Psoas muscle (tissue), 8 donors: ENCODE measurements around the gene STX11. TPM values are rescaled to one million over a fixed set of nuclear protein-coding genes. Genes with fewer than 3 reads are reported as not detected.

ENCODE experiments used
- ATAC-seq, 4 donors: fragments of 200-7000 bp; cut with Tn5 transposase; one replicate each; pipeline ENCODE4 v1.9.1; 2020; ENCODE audit warnings: moderate library complexity in 3 of 4, mild to moderate bottlenecking in 2 of 4
- DNase-seq, 2 donors: peaks; one replicate each; pipeline ENCODE4 v3.0.0-alpha.2; 2020
- H3K27ac ChIP-seq: fragments of 200-600 bp; one replicate; pipeline ENCODE4 v1.8.0; 2022
- H3K27me3 ChIP-seq, 3 donors: fragments of 200-600 bp in 1 of 3; one replicate each; pipeline versions ENCODE4 v1.6.1 to v1.8.0; 2013 to 2022; ENCODE audit warnings: low read length in 2 of 3, mild to moderate bottlenecking in 2 of 3, moderate library complexity in 1 of 3; ENCODE audit not compliant: insufficient read depth in 3 of 3
- H3K36me3 ChIP-seq, 2 donors: fragments of 200-600 bp in 1 of 2; one replicate each; pipeline versions ENCODE4 v1.6.1 to v1.8.0; 2013 to 2022; ENCODE audit warnings: low read depth in 1 of 2, mild to moderate bottlenecking in 1 of 2, moderate library complexity in 1 of 2; ENCODE audit not compliant: insufficient read depth in 1 of 2
- H3K4me1 ChIP-seq: fragments of 200-600 bp; one replicate; pipeline ENCODE4 v1.8.0; 2022
- H3K4me3 ChIP-seq: fragments of 200-600 bp; one replicate; pipeline ENCODE4 v1.8.0; 2022; ENCODE audit warnings: mild to moderate bottlenecking
- H3K9me3 ChIP-seq: fragments of 200-600 bp; one replicate; pipeline ENCODE4 v1.8.0; 2022
- CTCF ChIP-seq: fragments of 200-600 bp; IDR thresholded peaks from one replicate; pipeline ENCODE4 v1.8.0; 2022; ENCODE audit warnings: antibody characterized with exemption
- WGBS, 3 donors: extraction: QIAGEN DNeasy Blood & Tissue Kit; methylation state at CpG; one replicate each; pipeline versions ENCODE4 v1.1.6 to v1.1.7; 2013; 5-methylcytosine and 5-hydroxymethylcytosine counted together
- intact Hi-C, 2 donors: fragments of 100-400 bp; cut with DNase I; formaldehyde crosslinking; loops; one replicate each; pipeline versions ENCODE4 v1.11.0 to v1.14.2; 2022
- polyA plus RNA-seq, 3 donors: library from polyadenylated mRNA; stranded (reverse); fragments of 200-250 nt; gene quantifications; one replicate each; pipeline ENCODE4 v1.2.3, GENCODE V29; 2013
- total RNA-seq, 4 donors: library from RNA; stranded (reverse); fragmentation: NEBNext Ultra II Directional in 2 of 4; extraction: Animal tissue kit (Norgen Biotek cat#: 25700) in 2 of 4; gene quantifications; one replicate each; pipeline versions ENCODE4 v1.2.1 to v1.2.4, GENCODE V29; 2021 to 2023
- donor health status: healthy with polysubstance abuse.
- donor health status: DM: no; HTN: no; CAD: no; lungs with moderate emphysema.
- donor health status: Bipolar disorder and iron deficiency.
- donor health status: healthy.
- donor health status: DM: yes; HTN: yes; CAD: no.
- donor health status: DM: no; HTN: no; CAD: no.
- donor health status: DM: no; HTN: no; CAD: no.
- donor health status: DM: yes; HTN: yes; CAD: no.

Gene STX11
- total and polyA plus RNA-seq, 7 donors: 1.2 to 4.6 (median 1.4) TPM

DNA sequence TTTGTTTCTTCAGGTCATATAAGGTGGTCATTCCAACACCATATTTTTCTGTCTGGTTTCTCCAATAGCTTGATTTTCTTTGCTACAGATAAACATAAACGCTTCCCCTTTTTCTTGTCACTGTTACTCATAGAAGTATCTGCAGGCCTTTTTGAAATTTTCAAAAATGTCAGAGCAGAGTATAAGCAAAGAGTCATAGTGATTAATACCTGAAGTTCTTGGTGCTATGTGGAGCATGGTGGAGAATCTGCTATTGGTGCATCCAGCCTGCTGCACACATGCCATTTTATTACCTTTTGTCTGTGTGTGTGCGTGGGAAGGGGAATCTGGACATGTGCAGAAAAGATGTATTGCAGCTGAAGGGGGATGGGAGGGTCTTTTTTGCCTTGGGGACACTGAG is 19.7 kb downstream of the STX11 start:
- no peaks in the 10 kb centered on the region for H3K4me1 ChIP-seq
- H3K36me3 ChIP-seq: no peaks in the 10 kb centered on the region
- WGBS, 3 donors: 93 to 100% (median 98%) methylated on average over 2 of the region's 2 CpGs
- no peak overlapping the region for H3K4me3 ChIP-seq
- H3K27ac ChIP-seq: no peak overlapping the region
- no peak for DNase-seq
- no peaks in the 10 kb centered on the region for H3K27me3 ChIP-seq
- intact Hi-C loops: no loop called here
- no peaks in the 10 kb centered on the region for H3K9me3 ChIP-seq
- no peak for TF ChIP-seq CTCF
- no peak for ATAC-seq

DNA sequence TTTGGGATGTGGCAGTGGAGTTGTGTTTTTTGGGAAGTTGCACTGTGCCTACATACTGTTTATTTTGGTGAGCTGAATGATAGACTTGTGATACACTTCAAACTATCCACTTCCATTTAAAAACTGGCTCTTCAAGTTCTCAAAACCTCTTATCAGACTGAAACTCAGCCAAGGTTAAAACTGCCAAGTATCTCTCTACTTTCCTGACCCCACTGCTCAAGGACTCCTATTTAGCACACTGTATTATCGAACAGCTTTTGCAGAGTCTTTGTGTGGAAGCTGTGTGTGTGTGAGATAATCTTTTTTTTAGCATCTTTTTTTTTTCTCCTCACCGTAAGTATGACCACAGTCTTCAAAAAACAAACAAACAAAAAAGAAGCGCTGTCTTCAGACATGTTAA is 21.1 kb downstream of the STX11 start:
- Histone ChIP-seq H3K4me1 (no peaks in the 10 kb centered on the region), H3K36me3 (no peaks in the 10 kb centered on the region), H3K9me3 (no peaks in the 10 kb centered on the region), H3K27ac (no peak overlapping the region), H3K4me3 (no peak overlapping the region), H3K27me3 (no peaks in the 10 kb centered on the region)
- DNase-seq (no peak), ATAC-seq (no peak)
- WGBS, 3 donors: 86 to 91% (median 90%) methylated on average over 3 of the region's 3 CpGs
- intact Hi-C loops: no loop called here
- no peak for TF ChIP-seq CTCF

GRCh38 chr6:144174006-144174405 is 23.7 kb downstream of the STX11 start:
- intact Hi-C loops: no loop called here
- no peaks in the 10 kb centered on the region for H3K4me1 ChIP-seq
- H3K9me3 ChIP-seq: no peaks in the 10 kb centered on the region
- no peak for DNase-seq
- no peak for ATAC-seq
- H3K4me3 ChIP-seq: no peak overlapping the region
- 91 to 95% (median 93%) methylated on average over 5 of the region's 5 CpGs for WGBS, 3 donors
- H3K36me3 ChIP-seq: no peaks in the 10 kb centered on the region
- H3K27ac ChIP-seq: no peak overlapping the region
- H3K27me3 ChIP-seq: no peaks in the 10 kb centered on the region
- TF ChIP-seq CTCF: no peak

DNA sequence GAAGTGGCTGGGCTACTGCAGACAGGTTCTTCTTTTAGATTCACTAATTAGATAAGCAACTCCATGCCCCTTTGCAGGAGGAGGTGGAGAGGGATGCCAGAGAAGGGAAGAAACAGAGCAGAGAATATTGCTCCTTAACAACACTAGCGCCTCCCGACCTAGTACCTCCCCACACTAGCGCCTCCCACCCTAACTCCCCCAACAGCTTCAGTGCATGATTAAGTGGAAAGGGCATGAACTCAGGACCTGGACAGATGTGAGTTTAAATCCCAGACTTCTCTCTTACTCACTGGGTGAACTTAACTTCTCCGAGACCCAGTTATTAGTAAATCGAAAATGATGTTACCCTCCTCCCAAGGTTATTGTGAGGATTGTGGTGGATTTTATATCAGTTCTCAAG is 25.7 kb downstream of the STX11 start:
- WGBS, 3 donors: 64 to 72% (median 68%) methylated on average over 5 of the region's 5 CpGs
- intact Hi-C loops: no loop called here
- ATAC-seq (no peak), DNase-seq (no peak)
- no peaks in the 10 kb centered on the region for H3K4me1 ChIP-seq
- no peak overlapping the region for H3K4me3 ChIP-seq
- no peak for TF ChIP-seq CTCF
- no peaks in the 10 kb centered on the region for H3K36me3 ChIP-seq
- no peak overlapping the region for H3K27ac ChIP-seq
- H3K9me3 ChIP-seq: no peaks in the 10 kb centered on the region
- H3K27me3 ChIP-seq: no peaks in the 10 kb centered on the region

- H3K27me3 ChIP-seq: no peaks in the 10 kb centered on the region
- intact Hi-C loops: no loop called here
- no peaks in the 10 kb centered on the region for H3K36me3 ChIP-seq
- DNase-seq (no peak), ATAC-seq (no peak)
- no peak overlapping the region for H3K4me3 ChIP-seq
- H3K9me3 ChIP-seq: no peaks in the 10 kb centered on the region
- no peak for TF ChIP-seq CTCF
- H3K27ac ChIP-seq: no peak overlapping the region
- 84 to 93% (median 93%) methylated on average over 3 of the region's 3 CpGs for WGBS, 3 donors
- no peaks in the 10 kb centered on the region for H3K4me1 ChIP-seq
Measured at GRCh38 chr6:144177726-144178125, 27.4 kb downstream of the STX11 start.
